Thoracic aorta (tissue), 2 donors: Measurements from ENCODE around the gene MED27. TPM values are rescaled to one million over a fixed set of nuclear protein-coding genes. Genes with fewer than 3 reads are reported as not detected.

Source experiments
- ATAC-seq: fragments of 150-250 bp; one replicate; pipeline ENCODE4 v1.8.0; 2017; ENCODE audit warnings: low read depth; ENCODE audit not compliant: insufficient number of reproducible peaks, low FRiP score
- DNase-seq: peaks from one replicate; pipeline ENCODE4 v3.0.0-alpha.2; 2020; ENCODE audit warnings: low spot score
- H3K27ac ChIP-seq, 2 donors: fragments of 200-600 bp; sonication (generic); 1 replicate in 1 of 2; 2 replicates in 1 of 2; pipeline ENCODE4 v1.5.1; 2016; ENCODE audit warnings: mild to moderate bottlenecking in 2 of 2, moderate library complexity in 2 of 2
- H3K27me3 ChIP-seq: fragments of 200-600 bp; sonication (generic); replicated peaks from 2 replicates; pipeline ENCODE4 v1.6.0; 2016; ENCODE audit warnings: mild to moderate bottlenecking; ENCODE audit not compliant: insufficient read depth
- H3K36me3 ChIP-seq: fragments of 200-600 bp; sonication (generic); one replicate; pipeline ENCODE4 v1.5.1; 2016
- H3K4me1 ChIP-seq, 2 donors: fragments of 200-600 bp; sonication (generic); 1 replicate in 1 of 2; 2 replicates in 1 of 2; pipeline versions ENCODE4 v1.5.1 to v1.6.0; 2016; ENCODE audit warnings: low read depth in 2 of 2, mild to moderate bottlenecking in 1 of 2; ENCODE audit not compliant: control insufficient read depth in 1 of 2
- H3K4me3 ChIP-seq: fragments of 200-600 bp; sonication (generic); 2 replicates; pipeline ENCODE4 v1.5.1; 2016; ENCODE audit warnings: mild to moderate bottlenecking
- H3K9me3 ChIP-seq: fragments of 200-600 bp; sonication (generic); 2 replicates; pipeline ENCODE4 v1.5.1; 2016
- total RNA-seq, 2 donors: library from RNA; depleted of rRNA; stranded (reverse); fragments of >200 nt; gene quantifications; one replicate each; pipeline versions ENCODE4 v1.1.0 to v1.2.3, GENCODE V29; 2016
- TF ChIP-seq, protein P1 (sequence below): fragments of 200-600 bp; sonication (generic); IDR thresholded peaks from one replicate; pipeline ENCODE4 v1.5.1; 2019; ENCODE audit warnings: antibody characterized with exemption

The MED27 gene
- total RNA-seq, 2 donors from 2014 or later, result 19.3 to 26.5 TPM

DNA sequence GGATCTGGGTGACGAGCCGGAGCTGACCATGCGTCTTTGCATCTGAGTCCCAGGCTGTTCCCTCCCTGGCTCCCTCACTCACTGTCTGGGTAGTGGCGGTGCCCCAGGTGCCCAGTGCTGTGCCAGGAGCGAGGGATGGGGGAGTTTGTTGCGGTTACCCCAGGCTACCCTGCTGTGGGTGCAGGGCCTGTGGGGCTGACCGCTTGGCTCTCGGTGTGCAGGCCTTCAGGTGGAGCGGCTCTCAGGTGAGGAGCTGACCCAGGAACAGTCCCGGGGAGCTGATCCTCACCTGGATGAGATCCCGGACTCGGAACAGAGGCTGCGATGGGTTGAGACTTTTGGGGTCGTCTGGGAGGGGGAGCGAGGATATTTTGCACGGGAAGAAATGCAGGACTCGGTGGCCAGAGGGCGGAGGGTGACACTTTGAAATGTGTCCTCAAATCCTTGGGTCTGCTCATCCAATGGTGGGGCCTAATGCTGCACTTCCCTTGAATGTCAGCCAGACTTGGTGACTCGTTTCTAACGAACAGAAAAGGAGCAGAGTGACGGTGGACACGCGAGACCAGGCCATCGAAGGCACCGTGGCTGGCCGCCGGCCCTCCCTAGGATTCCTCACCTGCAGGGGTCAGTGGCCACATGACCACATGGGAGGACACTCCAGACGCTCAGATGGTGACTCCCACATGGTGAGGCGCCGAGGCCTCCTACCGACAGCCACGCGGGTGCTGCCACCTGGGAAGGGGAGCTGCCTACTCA, 235.5 kb downstream of the MED27 start:
- H3K4me1 ChIP-seq, result no peaks in the 10 kb centered on the region
- TF ChIP-seq, protein P1, sequence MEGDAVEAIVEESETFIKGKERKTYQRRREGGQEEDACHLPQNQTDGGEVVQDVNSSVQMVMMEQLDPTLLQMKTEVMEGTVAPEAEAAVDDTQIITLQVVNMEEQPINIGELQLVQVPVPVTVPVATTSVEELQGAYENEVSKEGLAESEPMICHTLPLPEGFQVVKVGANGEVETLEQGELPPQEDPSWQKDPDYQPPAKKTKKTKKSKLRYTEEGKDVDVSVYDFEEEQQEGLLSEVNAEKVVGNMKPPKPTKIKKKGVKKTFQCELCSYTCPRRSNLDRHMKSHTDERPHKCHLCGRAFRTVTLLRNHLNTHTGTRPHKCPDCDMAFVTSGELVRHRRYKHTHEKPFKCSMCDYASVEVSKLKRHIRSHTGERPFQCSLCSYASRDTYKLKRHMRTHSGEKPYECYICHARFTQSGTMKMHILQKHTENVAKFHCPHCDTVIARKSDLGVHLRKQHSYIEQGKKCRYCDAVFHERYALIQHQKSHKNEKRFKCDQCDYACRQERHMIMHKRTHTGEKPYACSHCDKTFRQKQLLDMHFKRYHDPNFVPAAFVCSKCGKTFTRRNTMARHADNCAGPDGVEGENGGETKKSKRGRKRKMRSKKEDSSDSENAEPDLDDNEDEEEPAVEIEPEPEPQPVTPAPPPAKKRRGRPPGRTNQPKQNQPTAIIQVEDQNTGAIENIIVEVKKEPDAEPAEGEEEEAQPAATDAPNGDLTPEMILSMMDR, result no peak
- DNase-seq, result no peak
- H3K9me3 ChIP-seq, result no peaks in the 10 kb centered on the region
- no peak overlapping the region for H3K27ac ChIP-seq
- H3K36me3 ChIP-seq, result no peaks in the 10 kb centered on the region
- no peak overlapping the region for H3K4me3 ChIP-seq
- H3K27me3 ChIP-seq, result no peaks in the 10 kb centered on the region
- no peak for ATAC-seq

DNA sequence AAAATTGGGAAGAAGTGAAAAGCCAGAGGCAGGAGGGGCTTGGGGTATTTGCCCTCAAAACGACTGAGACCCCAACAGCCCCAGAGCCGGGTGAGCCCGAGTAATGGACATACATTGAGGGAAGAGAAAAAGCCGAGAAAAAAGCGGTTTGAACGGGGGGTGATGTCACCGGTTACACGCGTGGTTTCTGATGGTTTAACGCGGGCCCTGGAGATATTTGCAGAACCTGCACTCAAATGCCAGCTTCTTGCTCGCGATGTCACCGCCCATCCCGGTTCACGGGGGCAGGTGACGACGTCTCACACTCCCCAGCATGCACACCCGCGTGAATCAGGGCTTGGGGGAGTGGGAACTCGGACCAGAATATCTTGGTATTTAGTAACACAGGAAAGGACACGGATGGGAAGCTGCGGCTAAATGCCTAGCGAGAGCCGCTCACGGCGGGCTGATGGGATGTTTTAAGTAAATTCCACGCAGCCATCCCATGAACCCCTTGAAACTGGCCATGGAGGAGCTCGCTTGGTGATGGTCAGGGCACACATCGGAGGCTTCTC, 237.8 kb downstream of the MED27 start:
- TF ChIP-seq, protein P1, result no peak
- Histone ChIP-seq H3K36me3 (no peaks in the 10 kb centered on the region), H3K27ac (no peak overlapping the region), H3K9me3 (no peaks in the 10 kb centered on the region), H3K27me3 (no peaks in the 10 kb centered on the region), H3K4me3 (no peak overlapping the region), H3K4me1 (no peaks in the 10 kb centered on the region)
- DNase-seq (no peak), ATAC-seq (no peak)

- Histone ChIP-seq H3K27me3 (no peaks in the 10 kb centered on the region), H3K4me1 (no peaks in the 10 kb centered on the region), H3K9me3 (no peaks in the 10 kb centered on the region), H3K27ac (no peak overlapping the region), H3K36me3 (no peaks in the 10 kb centered on the region), H3K4me3 (no peak overlapping the region)
- no peak for DNase-seq
- no peak for ATAC-seq
- TF ChIP-seq, protein P1, result no peak
Observed at GRCh38 chr9:131840751-131841702, 238.6 kb downstream of the MED27 start.

DNA sequence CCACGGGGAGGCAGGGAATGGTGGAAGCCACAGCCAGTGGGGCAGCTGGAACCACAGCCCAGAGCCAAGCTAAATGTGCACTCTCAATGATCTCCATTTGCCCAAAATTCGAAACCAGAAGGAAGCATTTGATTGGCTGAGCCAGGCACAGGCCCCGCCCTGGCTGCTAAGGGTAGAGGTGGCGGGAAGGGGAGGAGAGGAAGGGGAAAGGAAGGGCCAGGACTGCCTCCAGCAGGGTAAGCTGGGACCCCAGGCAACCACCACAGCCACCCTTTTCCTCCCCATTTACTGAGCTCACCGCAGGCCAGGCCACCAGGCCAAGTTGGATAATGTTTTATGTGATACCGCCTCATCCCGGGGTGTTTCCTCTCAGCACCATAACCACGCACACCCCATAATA, 239.4 kb downstream of the MED27 start:
- no peaks in the 10 kb centered on the region for H3K36me3 ChIP-seq
- no peaks in the 10 kb centered on the region for H3K9me3 ChIP-seq
- H3K27ac ChIP-seq, result no peak overlapping the region
- TF ChIP-seq, protein P1, result no peak
- no peak overlapping the region for H3K4me3 ChIP-seq
- H3K4me1 ChIP-seq, result peaks cover 0 to 2% of the 10 kb centered on the region in 2 donors
- no peaks in the 10 kb centered on the region for H3K27me3 ChIP-seq
- DNase-seq (no peak), ATAC-seq (no peak)
